ENCODE data around the gene GPR108. TPM values are rescaled to one million over a fixed set of nuclear protein-coding genes. Genes with fewer than 3 reads are reported as not detected.

The GPR108 gene
- total and polyA plus RNA-seq, 2 of the 8 experiments (the other 6 are each of a cell fraction or from before 2014, with no cell fraction given), result 34.9 to 46.0 TPM

DNA sequence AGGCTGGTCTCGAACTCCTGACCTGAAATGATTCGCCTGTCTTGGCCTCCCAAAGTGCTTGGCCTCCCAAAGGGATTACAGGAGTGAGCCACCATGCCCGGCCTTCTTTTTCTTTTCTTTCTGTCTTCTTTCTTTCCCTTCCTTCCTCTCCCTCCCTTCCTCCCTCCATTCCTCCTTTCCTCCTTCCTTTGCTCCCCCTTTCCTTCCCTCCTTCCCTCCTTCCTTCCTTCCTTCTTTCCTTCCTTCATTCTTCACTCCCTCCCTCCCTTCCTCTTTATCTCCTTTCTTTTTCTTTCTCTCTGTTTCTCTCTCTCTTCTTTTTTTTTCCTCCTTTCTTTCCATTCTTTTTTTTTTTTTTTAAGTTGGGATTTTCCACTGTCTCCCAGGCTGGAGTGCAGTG, 29.0 kb downstream of the GPR108 start:
- TF ChIP-seq KDM1A (IDR thresholded peaks at IDR 0.05; ENCODE audit: borderline replicate concordance, low read length) (no peak), YY1 (IDR thresholded peaks at IDR 0.05; ENCODE audit: low read depth, low read length) (no peak)
- Histone ChIP-seq H3K9me3 (ENCODE audit: insufficient read depth in 2 of 2, low read depth in 1 of 2, low read length in 1 of 2) (no peaks in the 10 kb centered on the region), H3K4ac (replicated peaks; ENCODE audit: insufficient read length, low read depth, low read length) (no peak overlapping the region), H3K18ac (ENCODE audit: extremely low read depth, low read length) (no peak overlapping the region), H2BK20ac (ENCODE audit: low read length) (no peak overlapping the region), H3K36me3 (ENCODE audit: control insufficient read depth in 2 of 4, insufficient read depth in 4 of 4, low read length in 3 of 4) (no peaks in the 10 kb centered on the region), H2AFZ (ENCODE audit: low read length) (no peak overlapping the region), H4K5ac (ENCODE audit: insufficient read length, low read depth, low read length) (no peak overlapping the region), H3K4me1 (replicated peaks in 1 of 4; ENCODE audit: control insufficient read depth in 3 of 4, insufficient read depth in 4 of 4, low read length in 3 of 4) (peaks cover 0 to 8% (median 2%) of the 10 kb centered on the region in 4 experiments; a peak in 4 of 7 replicates), H3K79me1 (ENCODE audit: low read depth, low read length) (no peaks in the 10 kb centered on the region), H3K27me3 (replicated peaks in 1 of 4; ENCODE audit: control insufficient read depth in 3 of 4, extremely low read depth in 1 of 4, insufficient read depth in 3 of 4, low read length in 3 of 4) (peaks cover 0 to 22% (median 18%) of the 10 kb centered on the region in 4 experiments; a peak in 6 of 7 replicates), H3K4me2 (ENCODE audit: insufficient read depth in 1 of 2, low read depth in 2 of 2, low read length in 2 of 2) (no peak overlapping the region), H3K56ac (replicated peaks; ENCODE audit: insufficient read length, low read depth, low read length) (no peak overlapping the region), H3K79me2 (ENCODE audit: control insufficient read depth in 1 of 2, insufficient read depth in 2 of 2, low read length in 2 of 2) (no peaks in the 10 kb centered on the region), H4K8ac (ENCODE audit: extremely low read depth, insufficient read depth, low read length) (no peak overlapping the region), H3K14ac (ENCODE audit: insufficient read length) (no peak overlapping the region), H3K27ac (ENCODE audit: low read depth, low read length) (no peak overlapping the region), H3K23me2 (ENCODE audit: low read depth, low read length) (peaks cover 9% of the 10 kb centered on the region), H3K23ac (ENCODE audit: insufficient read length) (no peak overlapping the region), H4K91ac (replicated peaks; ENCODE audit: insufficient read length, low read length) (no peak overlapping the region), H4K20me1 (replicated peaks in 1 of 2; ENCODE audit: control insufficient read depth in 1 of 2, insufficient read depth in 2 of 2, low read length in 2 of 2) (no peaks in the 10 kb centered on the region), H2BK15ac (ENCODE audit: low read length) (no peak overlapping the region), H3K4me3 (ENCODE audit: extremely low read depth in 1 of 4, insufficient read depth in 2 of 4, low read depth in 3 of 4, low read length in 4 of 4) (no peak overlapping the region), H2AK5ac (ENCODE audit: low read depth, low read length) (no peak overlapping the region), H2BK12ac (ENCODE audit: low read depth, low read length) (no peak overlapping the region), H3K9ac (replicated peaks in 1 of 4; ENCODE audit: extremely low read depth in 1 of 4, low read depth in 3 of 4, low read length in 3 of 4) (no peak overlapping the region), H2BK120ac (replicated peaks; ENCODE audit: low read depth, low read length) (no peak overlapping the region), H2BK5ac (ENCODE audit: low read depth, low read length) (no peak overlapping the region)
- ChIA-PET CTCF (ENCODE audit: partially characterized antibody) (interaction anchor here (1.4 kb wide), 1 partner anchor 38 kb away, joined by 3 read pairs; the partner anchor contains the start of gene TNFSF14), POLR2A (ENCODE audit: partially characterized antibody) (no interaction called here)
- DNase-seq (ENCODE audit: low read depth in 1 of 2, low spot score in 2 of 2) (no peak), FAIRE-seq (no peak)
- WGBS, 2 experiments (ENCODE audit: extremely low coverage in 1 of 2, insufficient coverage in 1 of 2, insufficient read length in 1 of 2, insufficient replicate concordance in 2 of 2, low coverage in 1 of 2, low lambda C conversion rate in 2 of 2, missing lambda C conversion rate in 1 of 2), result 80% methylated on average over 3 of the region's 3 CpGs; no CpG with 5 or more reads in 1 of the 2 experiments
